ENCODE data around the gene PAK5. TPM values are rescaled to one million over a fixed set of nuclear protein-coding genes. Genes with fewer than 3 reads are reported as not detected.

The PAK5 gene
- polyA plus RNA-seq, 2 of the 4 experiments (the other 2 are of a cell fraction), result 0.01 TPM; not detected in 1

- ATAC-seq (no peak), DNase-seq (ENCODE audit: low read depth in 1 of 2, low spot score in 1 of 2) (no peak), FAIRE-seq (no peak)
- Histone ChIP-seq H3K4me3 (no peak overlapping the region), H3K4me2 (no peak overlapping the region), H3K9me3 (no peaks in the 10 kb centered on the region), H3K27ac (no peak overlapping the region), H3K4me1 (no peaks in the 10 kb centered on the region)
- ChIA-PET CTCF (interaction anchor here (0.9 to 8.1 kb wide), 3 partner anchors 11 to 1033 kb away, joined by 3 to 104 read pairs (median 4); no protein-coding TSS in a partner anchor), POLR2A (no interaction called here)
- TF ChIP-seq GATA3 (IDR thresholded peaks at IDR 0.05; ENCODE audit: borderline replicate concordance), result no peak
- no peak for TF ChIP-seq ZFP36 (IDR thresholded peaks at IDR 0.05; ENCODE audit: borderline replicate concordance, partially characterized antibody)
- no peak for TF ChIP-seq CBX2 (IDR thresholded peaks at IDR 0.05; ENCODE audit: borderline replicate concordance, low read depth)
- no peak for TF ChIP-seq POLR2A (IDR thresholded peaks at IDR 0.05; ENCODE audit: low read length)
- no peak for TF ChIP-seq PHF8 (IDR thresholded peaks at IDR 0.05; ENCODE audit: borderline replicate concordance, low read depth)
- TF ChIP-seq EHMT2 (IDR thresholded peaks at IDR 0.05; ENCODE audit: low read depth), result no peak
- no peak for TF ChIP-seq POLR2AphosphoS2 (conservative IDR thresholded peaks at IDR 0.05; ENCODE audit: low read length)
- TF ChIP-seq BCL3 (IDR thresholded peaks at IDR 0.05), result no peak
- TF ChIP-seq ZNF302 (CRISPR knock-in tag; IDR thresholded peaks at IDR 0.05), result no peak
- TF ChIP-seq RARB (CRISPR knock-in tag; IDR thresholded peaks at IDR 0.05), result no peak
- TF ChIP-seq SMC3 (IDR thresholded peaks at IDR 0.05), result no peak
- TF ChIP-seq MAZ (IDR thresholded peaks at IDR 0.05; ENCODE audit: borderline replicate concordance, low read depth, low read length), result no peak
- TF ChIP-seq TFCP2L1 (CRISPR knock-in tag; IDR thresholded peaks at IDR 0.05), result no peak
- TF ChIP-seq RNF2 (IDR thresholded peaks at IDR 0.05; ENCODE audit: borderline replicate concordance, low read depth), result no peak
- WGBS (ENCODE audit: missing lambda C conversion rate), result 33% methylated on average over 4 of the region's 4 CpGs
Observed at GRCh38 chr20:9615118-9615517, 223.8 kb downstream of the PAK5 start.

- Histone ChIP-seq H3K4me3 (no peak overlapping the region), H3K4me1 (no peaks in the 10 kb centered on the region), H3K9me3 (no peaks in the 10 kb centered on the region), H3K4me2 (no peak overlapping the region), H3K27ac (no peak overlapping the region)
- TF ChIP-seq E2F6 (IDR thresholded peaks at IDR 0.05; ENCODE audit: borderline replicate concordance, low read depth), result no peak
- TF ChIP-seq SREBF2 (IDR thresholded peaks at IDR 0.05), result no peak
- TF ChIP-seq MAX (IDR thresholded peaks at IDR 0.05), result no peak
- DNase-seq (ENCODE audit: low read depth in 1 of 2, low spot score in 1 of 2) (no peak), ATAC-seq (no peak), FAIRE-seq (no peak)
- ChIA-PET CTCF (interaction anchor here (0.5 to 7.5 kb wide), 9 partner anchors 11 to 477 kb away, joined by 3 to 385 read pairs (median 4); no protein-coding TSS in a partner anchor), POLR2A (no interaction called here)
- 55% methylated on average over 4 of the region's 4 CpGs for WGBS (ENCODE audit: missing lambda C conversion rate)
Observed at GRCh38 chr20:9613871-9614270, 225.0 kb downstream of the PAK5 start.

- no peaks in the 10 kb centered on the region for H3K9me3 ChIP-seq
- no peak overlapping the region for H3K27ac ChIP-seq
- no peak overlapping the region for H3K4me2 ChIP-seq
- FAIRE-seq, result no peak
- no peak for ATAC-seq
- no peak for DNase-seq (ENCODE audit: low read depth in 1 of 2, low spot score in 1 of 2)
- TF ChIP-seq FOSB (CRISPR knock-in tag; IDR thresholded peaks at IDR 0.05), result no peak
- TF ChIP-seq RFX5 (IDR thresholded peaks at IDR 0.05), result no peak
- TF ChIP-seq EHF (CRISPR knock-in tag; IDR thresholded peaks at IDR 0.05), result no peak
- TF ChIP-seq TP53 (CRISPR knock-in tag; IDR thresholded peaks at IDR 0.05), result no peak
- TF ChIP-seq CEBPB (IDR thresholded peaks at IDR 0.05), result no peak
- no peak for TF ChIP-seq CBX2 (IDR thresholded peaks at IDR 0.05; ENCODE audit: borderline replicate concordance, low read depth)
- TF ChIP-seq ATOH8 (CRISPR knock-in tag; IDR thresholded peaks at IDR 0.05; ENCODE audit: low read depth), result no peak
- no peak for TF ChIP-seq MYC (IDR thresholded peaks at IDR 0.05; ENCODE audit: borderline replicate concordance, low read length)
- no peak for TF ChIP-seq BCL3 (IDR thresholded peaks at IDR 0.05)
- no peak for TF ChIP-seq NPAS2 (CRISPR knock-in tag; IDR thresholded peaks at IDR 0.05; ENCODE audit: borderline replicate concordance)
- TF ChIP-seq MAZ (IDR thresholded peaks at IDR 0.05; ENCODE audit: borderline replicate concordance, low read depth, low read length), result no peak
- TF ChIP-seq JUNB (IDR thresholded peaks at IDR 0.05), result no peak
- no peak for TF ChIP-seq ZC3H11A (IDR thresholded peaks at IDR 0.05)
- no peak for TF ChIP-seq SMC3 (IDR thresholded peaks at IDR 0.05)
- TF ChIP-seq SREBF2 (IDR thresholded peaks at IDR 0.05), result no peak
- no peak for TF ChIP-seq GATA3 (IDR thresholded peaks at IDR 0.05; ENCODE audit: borderline replicate concordance)
- ChIA-PET CTCF (interaction anchor here (0.8 to 7.5 kb wide), 11 partner anchors 9 to 852 kb away, joined by 3 to 385 read pairs (median 8); no protein-coding TSS in a partner anchor), POLR2A (no interaction called here)
- 86% methylated on average over 9 of the region's 9 CpGs for WGBS (ENCODE audit: missing lambda C conversion rate)
- no peak overlapping the region for H3K4me3 ChIP-seq
- no peaks in the 10 kb centered on the region for H3K4me1 ChIP-seq
Observed at GRCh38 chr20:9611921-9612320, 227.0 kb downstream of the PAK5 start.
